Measurements from ENCODE around the gene CYP19A1. TPM values are rescaled to one million over a fixed set of nuclear protein-coding genes. Genes with fewer than 3 reads are reported as not detected.

The CYP19A1 gene
- total and polyA plus RNA-seq, 3 donors from 2014 or later = 2.8 to 29.0 (median 3.3) TPM

GRCh38 chr15:51185213-51186159 is 152.9 kb downstream of the CYP19A1 start:
- TF ChIP-seq, protein P1, sequence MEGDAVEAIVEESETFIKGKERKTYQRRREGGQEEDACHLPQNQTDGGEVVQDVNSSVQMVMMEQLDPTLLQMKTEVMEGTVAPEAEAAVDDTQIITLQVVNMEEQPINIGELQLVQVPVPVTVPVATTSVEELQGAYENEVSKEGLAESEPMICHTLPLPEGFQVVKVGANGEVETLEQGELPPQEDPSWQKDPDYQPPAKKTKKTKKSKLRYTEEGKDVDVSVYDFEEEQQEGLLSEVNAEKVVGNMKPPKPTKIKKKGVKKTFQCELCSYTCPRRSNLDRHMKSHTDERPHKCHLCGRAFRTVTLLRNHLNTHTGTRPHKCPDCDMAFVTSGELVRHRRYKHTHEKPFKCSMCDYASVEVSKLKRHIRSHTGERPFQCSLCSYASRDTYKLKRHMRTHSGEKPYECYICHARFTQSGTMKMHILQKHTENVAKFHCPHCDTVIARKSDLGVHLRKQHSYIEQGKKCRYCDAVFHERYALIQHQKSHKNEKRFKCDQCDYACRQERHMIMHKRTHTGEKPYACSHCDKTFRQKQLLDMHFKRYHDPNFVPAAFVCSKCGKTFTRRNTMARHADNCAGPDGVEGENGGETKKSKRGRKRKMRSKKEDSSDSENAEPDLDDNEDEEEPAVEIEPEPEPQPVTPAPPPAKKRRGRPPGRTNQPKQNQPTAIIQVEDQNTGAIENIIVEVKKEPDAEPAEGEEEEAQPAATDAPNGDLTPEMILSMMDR (IDR thresholded peaks at IDR 0.05) = no peak
- TF ChIP-seq POLR2A (IDR thresholded peaks at IDR 0.05) = no peak
- H3K4me1 ChIP-seq = no peaks in the 10 kb centered on the region
- DNase-seq = no peak
- H3K4me3 ChIP-seq = no peak overlapping the region
- WGBS, 2 donors = 75 to 80% methylated on average over 12 of the region's 12 CpGs
- no peak overlapping the region for H3K27ac ChIP-seq
- intact Hi-C loops (cut with DNase I; ENCODE audit: low total_unique reads) = no loop called here
- H3K9me3 ChIP-seq = no peaks in the 10 kb centered on the region
- no peaks in the 10 kb centered on the region for H3K36me3 ChIP-seq (ENCODE audit: low read depth, missing control alignments)
- no peaks in the 10 kb centered on the region for H3K27me3 ChIP-seq

DNA sequence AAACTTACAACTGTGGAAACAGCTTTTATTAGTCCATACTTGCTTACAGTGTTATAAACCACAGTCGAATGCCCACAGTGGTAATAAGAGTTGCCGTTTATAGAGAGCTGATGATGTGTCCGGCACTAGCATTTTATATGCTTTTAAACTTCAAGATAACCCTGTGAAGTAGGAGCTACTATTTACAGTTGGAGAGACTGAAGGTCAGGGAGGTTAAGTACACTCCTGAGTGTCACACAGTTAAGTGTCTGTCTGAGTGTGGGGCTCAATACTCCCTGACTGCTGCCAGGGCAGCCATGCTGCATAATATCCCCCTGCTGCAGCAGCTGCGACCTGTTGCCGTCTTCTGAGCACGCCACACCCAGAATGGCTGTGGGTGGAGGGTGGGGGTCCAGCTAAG is 153.8 kb downstream of the CYP19A1 start:
- TF ChIP-seq POLR2A (IDR thresholded peaks at IDR 0.05) = no peak
- TF ChIP-seq, protein P1 (IDR thresholded peaks at IDR 0.05) = no peak
- no peak for DNase-seq
- Histone ChIP-seq H3K27ac (no peak overlapping the region), H3K27me3 (no peaks in the 10 kb centered on the region), H3K4me1 (no peaks in the 10 kb centered on the region), H3K9me3 (no peaks in the 10 kb centered on the region), H3K4me3 (no peak overlapping the region), H3K36me3 (ENCODE audit: low read depth, missing control alignments) (no peaks in the 10 kb centered on the region)
- intact Hi-C loops (cut with DNase I; ENCODE audit: low total_unique reads) = no loop called here
- WGBS, 2 donors = 71 to 82% methylated on average over 6 of the region's 6 CpGs

DNA sequence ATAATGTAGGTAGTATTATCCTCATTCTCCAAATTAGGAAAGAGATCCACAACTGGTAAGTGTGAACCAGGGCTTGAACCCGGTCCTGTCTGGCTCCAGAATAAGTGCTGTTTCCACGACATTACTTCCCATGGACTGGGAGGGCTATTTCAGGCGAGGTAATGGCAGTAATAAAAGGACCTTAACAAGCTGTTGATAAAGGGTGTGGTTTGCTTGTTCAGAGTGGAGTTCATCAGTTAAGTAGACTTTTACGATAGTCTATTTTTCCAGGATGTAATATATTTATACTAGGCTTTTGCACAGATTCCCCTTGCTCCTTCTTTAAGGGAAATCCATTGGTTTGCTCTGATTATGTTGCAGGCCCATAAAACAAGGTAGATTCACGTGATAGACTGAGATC is 155.3 kb downstream of the CYP19A1 start:
- Histone ChIP-seq H3K4me1 (no peaks in the 10 kb centered on the region), H3K27me3 (no peaks in the 10 kb centered on the region), H3K4me3 (no peak overlapping the region), H3K27ac (no peak overlapping the region), H3K36me3 (ENCODE audit: low read depth, missing control alignments) (no peaks in the 10 kb centered on the region), H3K9me3 (no peaks in the 10 kb centered on the region)
- WGBS, 2 donors = 72 to 80% methylated on average over 5 of the region's 5 CpGs
- intact Hi-C loops (cut with DNase I; ENCODE audit: low total_unique reads) = no loop called here
- no peak for DNase-seq
- TF ChIP-seq POLR2A (IDR thresholded peaks at IDR 0.05) = no peak

GRCh38 chr15:51181905-51182304 is 156.5 kb downstream of the CYP19A1 start:
- H3K36me3 ChIP-seq (ENCODE audit: low read depth, missing control alignments) = no peaks in the 10 kb centered on the region
- no peaks in the 10 kb centered on the region for H3K27me3 ChIP-seq
- H3K4me3 ChIP-seq = no peak overlapping the region
- H3K27ac ChIP-seq = no peak overlapping the region
- WGBS, 2 donors = 13 to 80% methylated on average over 1 of the region's 1 CpG
- no peak for DNase-seq
- TF ChIP-seq, protein P1 (IDR thresholded peaks at IDR 0.05) = no peak
- no peak for TF ChIP-seq POLR2A (IDR thresholded peaks at IDR 0.05)
- no peaks in the 10 kb centered on the region for H3K9me3 ChIP-seq
- intact Hi-C loops (cut with DNase I; ENCODE audit: low total_unique reads) = no loop called here
- no peaks in the 10 kb centered on the region for H3K4me1 ChIP-seq

DNA sequence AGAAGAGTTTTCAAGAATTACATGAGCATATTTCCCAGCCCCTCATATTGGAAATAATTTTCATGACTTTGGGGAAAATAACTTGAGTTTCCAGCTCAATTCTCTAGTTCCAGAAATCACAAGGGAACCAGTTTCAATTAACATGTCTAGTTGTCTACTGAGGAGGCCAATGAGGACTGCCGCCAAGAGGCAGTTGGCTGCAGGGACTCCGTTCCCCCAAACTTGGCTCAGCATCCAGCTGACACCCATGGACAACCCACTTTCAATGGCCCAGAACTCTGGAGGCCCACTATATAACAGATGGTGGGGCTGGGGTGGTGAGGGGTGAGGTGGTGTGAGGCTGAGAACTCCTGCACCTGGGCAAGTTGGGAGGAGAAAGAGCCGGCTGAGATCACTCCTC is 157.2 kb downstream of the CYP19A1 start:
- no peaks in the 10 kb centered on the region for H3K4me1 ChIP-seq
- intact Hi-C loops (cut with DNase I; ENCODE audit: low total_unique reads) = no loop called here
- no peak overlapping the region for H3K4me3 ChIP-seq
- 85 to 89% methylated on average over 3 of the region's 3 CpGs for WGBS, 2 donors
- no peak for TF ChIP-seq POLR2A (IDR thresholded peaks at IDR 0.05)
- TF ChIP-seq, protein P1 (IDR thresholded peaks at IDR 0.05) = no peak
- no peaks in the 10 kb centered on the region for H3K27me3 ChIP-seq
- H3K36me3 ChIP-seq (ENCODE audit: low read depth, missing control alignments) = no peaks in the 10 kb centered on the region
- no peak for DNase-seq
- no peaks in the 10 kb centered on the region for H3K9me3 ChIP-seq
- H3K27ac ChIP-seq = no peak overlapping the region
